Panc1 (cell line): ENCODE data around the gene VAMP8. TPM values are rescaled to one million over a fixed set of nuclear protein-coding genes. Genes with fewer than 3 reads are reported as not detected.

Source experiments
- ATAC-seq: fragments of 200-7000 bp; cut with Tn5 transposase; 2 replicates; pipeline ENCODE4 v1.9.1; 2020; ENCODE audit warnings: mild to moderate bottlenecking, moderate library complexity
- BruUV-seq: library from RNA; stranded (reverse); fragments of 400-500 nt; replicated peaks from 2 replicates; lab custom pipeline; 2021; lab: Mats Ljungman, UMichigan
- CTCF ChIA-PET: fragments of 300-600 bp; sonication (Branson Sonifier 250); formaldehyde crosslinking; loops from one replicate; lab custom pipeline; 2022; ENCODE audit warnings: antibody characterized with exemption; lab: Charles Lee
- POLR2A ChIA-PET: fragments of 300-600 bp; sonication (Branson Sonifier 250); formaldehyde crosslinking; loops from one replicate; lab custom pipeline; 2022; ENCODE audit warnings: antibody characterized with exemption; lab: Charles Lee
- DNase-seq: peaks from one replicate; pipeline ENCODE4 v3.0.0-alpha.2; 2010; ENCODE audit warnings: low read depth, low spot score
- H3K27ac ChIP-seq: 2 replicates; pipeline ENCODE4 v1.5.1; 2011; ENCODE audit warnings: mild to moderate bottlenecking, low read length, inconsistent platforms
- H3K27me3 ChIP-seq: fragments of 200-500 bp; sonication (Bioruptor generic); 2 replicates; pipeline ENCODE4 v1.6.0; 2014; ENCODE audit warnings: low read length, inconsistent platforms; ENCODE audit not compliant: control insufficient read depth, insufficient read depth
- H3K36me3 ChIP-seq: fragments of 200-500 bp; sonication (Bioruptor generic); 2 replicates; pipeline ENCODE4 v1.5.1; 2014; ENCODE audit warnings: inconsistent platforms, mild to moderate bottlenecking, low read length, moderate library complexity; ENCODE audit not compliant: control insufficient read depth, insufficient read depth
- H3K4me1 ChIP-seq: 2 replicates; pipeline ENCODE4 v1.5.1; 2011; ENCODE audit warnings: inconsistent platforms, mild to moderate bottlenecking, low read length, moderate library complexity; ENCODE audit not compliant: control insufficient read depth, insufficient read depth
- H3K4me3 ChIP-seq, 2 experiments: 2 replicates each; pipeline ENCODE4 v1.5.1; 2011 to 2012; ENCODE audit warnings: low read depth in 2 of 2, low read length in 2 of 2, mild to moderate bottlenecking in 2 of 2, inconsistent platforms in 1 of 2, moderate library complexity in 1 of 2
- H3K9me3 ChIP-seq: fragments of 200-500 bp; sonication (Bioruptor generic); 2 replicates; pipeline ENCODE4 v1.5.1; 2014; ENCODE audit warnings: low read depth, mild to moderate bottlenecking, inconsistent platforms, low read length, moderate library complexity; ENCODE audit not compliant: control insufficient read depth, insufficient read depth
- CTCF ChIP-seq: fragments of 450-650 bp; IDR thresholded peaks from 2 replicates; pipeline ENCODE4 v1.5.1; 2017; ENCODE audit warnings: mild to moderate bottlenecking
- POLR2AphosphoS5 ChIP-seq: IDR thresholded peaks from 2 replicates; pipeline ENCODE4 v1.6.1; 2012; ENCODE audit warnings: mild to moderate bottlenecking, low read depth, low read length, moderate library complexity
- REST ChIP-seq, 2 experiments: IDR thresholded peaks; 2 replicates each; pipeline ENCODE4 v1.6.1; 2011 to 2012; ENCODE audit warnings: low read depth in 2 of 2, control low read depth in 1 of 2, low read length in 1 of 2, mild to moderate bottlenecking in 1 of 2, moderate library complexity in 1 of 2; ENCODE audit not compliant: insufficient read depth in 1 of 2
- SIN3A ChIP-seq: IDR thresholded peaks from 2 replicates; pipeline ENCODE4 v1.6.1; 2012; ENCODE audit warnings: low read depth, mild to moderate bottlenecking, low read length, moderate library complexity, borderline replicate concordance; ENCODE audit not compliant: insufficient read depth
- TCF7L2 ChIP-seq: IDR thresholded peaks from 2 replicates; pipeline ENCODE4 v1.6.1; 2011; ENCODE audit warnings: mild to moderate bottlenecking, low read depth, low read length, inconsistent platforms
- in situ Hi-C: cut with HindIII; loops from 2 replicates; pipeline ENCODE4 v1.10.0; 2016; ENCODE audit warnings: low sequenced_read_pairs, low pct_unique_long_range_greater_than_20kb
- intact Hi-C: fragments of 100-400 bp; cut with micrococcal nuclease; formaldehyde crosslinking; loops from one replicate; pipeline ENCODE4 v1.10.0; 2022; ENCODE audit not compliant: unreplicated experiment
- total RNA-seq: library from RNA; stranded (reverse); gene quantifications from one replicate; pipeline ENCODE4 v1.2.1, GENCODE V29; 2021; ENCODE audit not compliant: unreplicated experiment

VAMP8 gene
- total RNA-seq, 1 experiment from 2014 or later, result 93.2 TPM

GRCh38 chr2:85541753-85542457, 35.5 kb upstream of the VAMP8 start:
- H3K9me3 ChIP-seq, result no peaks in the 10 kb centered on the region
- in situ Hi-C loops, result loop anchor here (25.0 kb wide), 1 partner anchor 130 kb away; the partner anchor contains the start of genes CAPG and SH2D6
- H3K4me3 ChIP-seq, result peak overlapping the region; percentile 99 to 100
- no peak for ATAC-seq
- BruUV-seq, result TSS peak; percentile 45
- DNase-seq, result no peak
- CTCF ChIA-PET, result interaction anchor here (0.9 kb wide), 1 partner anchor 70 kb away, joined by 3 read pairs; no protein-coding TSS in a partner anchor
- peaks cover 56% of the 10 kb centered on the region for H3K4me1 ChIP-seq
- no peaks in the 10 kb centered on the region for H3K27me3 ChIP-seq
- TF ChIP-seq TCF7L2, result no peak
- peak; percentile 15; the same call in 1 of the 2 replicates for TF ChIP-seq POLR2AphosphoS5
- TF ChIP-seq SIN3A, result 0 out of 2 replicates have a peak, but pooled peaks have one; percentile 16
- no peak for TF ChIP-seq CTCF
- no peak for TF ChIP-seq REST (IDR thresholded peaks at IDR 0.05; ENCODE audit: insufficient read depth in 1 of 2, low read depth in 2 of 2, low read length in 1 of 2)
- POLR2A ChIA-PET, result interaction anchor here (0.6 to 1.3 kb wide), 4 partner anchors 13 to 112 kb away, joined by 3 to 5 read pairs (median 4); no protein-coding TSS in a partner anchor
- intact Hi-C loops, result no loop called here
- peaks cover 41% of the 10 kb centered on the region for H3K36me3 ChIP-seq
- peak overlapping the region; percentile 100 for H3K27ac ChIP-seq

GRCh38 chr2:85542777-85543176, 34.6 kb upstream of the VAMP8 start:
- H3K27ac ChIP-seq, result peak overlapping the region; percentile 100

More at GRCh38 chr2:85542777-85543176, 34.6 kb upstream of the VAMP8 start:
- DNase-seq (no peak), ATAC-seq (no peak)
- CTCF ChIA-PET, result no interaction called here
- POLR2A ChIA-PET, result interaction anchor here (0.6 to 1.3 kb wide), 2 partner anchors 19 to 34 kb away, joined by 3 to 5 read pairs; no protein-coding TSS in a partner anchor
- Histone ChIP-seq H3K36me3 (peaks cover 41% of the 10 kb centered on the region), H3K4me1 (peaks cover 57% of the 10 kb centered on the region), H3K9me3 (no peaks in the 10 kb centered on the region), H3K27me3 (no peaks in the 10 kb centered on the region), H3K4me3 (peak overlapping the region; percentile 99 to 100)
- no TSS peak for BruUV-seq
- intact Hi-C loops, result no loop called here
- TF ChIP-seq SIN3A, result no peak
- no peak for TF ChIP-seq REST (IDR thresholded peaks at IDR 0.05; ENCODE audit: insufficient read depth in 1 of 2, low read depth in 2 of 2, low read length in 1 of 2)
- TF ChIP-seq POLR2AphosphoS5, result no peak
- no peak for TF ChIP-seq TCF7L2
- no peak for TF ChIP-seq CTCF
- in situ Hi-C loops, result loop anchor here (25.0 kb wide), 1 partner anchor 130 kb away; the partner anchor contains the start of genes CAPG and SH2D6
